ENCODE measurements around the gene RAB29. TPM values are rescaled to one million over a fixed set of nuclear protein-coding genes. Genes with fewer than 3 reads are reported as not detected.
A peak's percentile ranks its signal among the peaks of the same experiment; 100 is the strongest.

Gene RAB29
- total and polyA plus RNA-seq, 2 experiments from 2014 or later, result 6.5 to 7.2 TPM

DNA sequence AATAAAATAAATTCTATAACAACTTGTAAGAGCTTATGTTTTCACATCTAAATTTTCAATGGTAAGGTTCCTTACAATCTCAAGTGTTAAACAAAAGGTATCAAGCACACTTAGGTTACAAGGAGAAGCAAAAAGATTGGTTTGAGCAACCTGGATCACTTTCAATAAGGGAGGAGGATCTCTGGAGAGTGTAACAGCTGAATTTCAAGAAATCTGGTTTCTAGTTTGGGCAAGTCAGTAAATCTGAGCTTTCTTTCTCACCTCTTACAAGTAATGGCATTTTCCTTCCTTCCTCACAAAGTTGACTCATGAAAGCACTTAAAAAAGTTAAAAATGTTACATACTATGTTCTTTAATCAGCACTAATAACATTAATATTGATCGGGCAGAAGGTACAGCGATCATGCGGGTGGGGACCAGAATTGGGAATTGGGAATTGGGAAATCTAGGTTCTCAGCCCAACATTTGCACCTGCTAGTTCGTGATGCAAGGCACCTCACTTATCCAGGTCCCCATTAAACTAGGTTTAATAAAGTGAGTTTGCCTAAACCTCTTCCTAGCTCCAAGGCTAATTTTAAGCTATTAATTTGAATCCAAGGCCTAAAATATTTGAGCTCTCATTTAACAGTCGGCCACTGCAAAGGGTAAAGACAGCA, 28.4 kb downstream of the RAB29 start:
- Histone ChIP-seq H3K27ac (no peak overlapping the region), H3K9me3 (ENCODE audit: low read depth) (no peaks in the 10 kb centered on the region), H3K27me3 (no peaks in the 10 kb centered on the region), H3K4me3 (peak overlapping the region; percentile 95), H3K4me1 (ENCODE audit: low read depth) (peaks cover 19% of the 10 kb centered on the region), H3K36me3 (no peaks in the 10 kb centered on the region)
- peak in 1 of 2 donors; percentile 16 for DNase-seq (ENCODE audit: low read depth in 1 of 2, low spot score in 1 of 2)
- TF ChIP-seq, protein P1, sequence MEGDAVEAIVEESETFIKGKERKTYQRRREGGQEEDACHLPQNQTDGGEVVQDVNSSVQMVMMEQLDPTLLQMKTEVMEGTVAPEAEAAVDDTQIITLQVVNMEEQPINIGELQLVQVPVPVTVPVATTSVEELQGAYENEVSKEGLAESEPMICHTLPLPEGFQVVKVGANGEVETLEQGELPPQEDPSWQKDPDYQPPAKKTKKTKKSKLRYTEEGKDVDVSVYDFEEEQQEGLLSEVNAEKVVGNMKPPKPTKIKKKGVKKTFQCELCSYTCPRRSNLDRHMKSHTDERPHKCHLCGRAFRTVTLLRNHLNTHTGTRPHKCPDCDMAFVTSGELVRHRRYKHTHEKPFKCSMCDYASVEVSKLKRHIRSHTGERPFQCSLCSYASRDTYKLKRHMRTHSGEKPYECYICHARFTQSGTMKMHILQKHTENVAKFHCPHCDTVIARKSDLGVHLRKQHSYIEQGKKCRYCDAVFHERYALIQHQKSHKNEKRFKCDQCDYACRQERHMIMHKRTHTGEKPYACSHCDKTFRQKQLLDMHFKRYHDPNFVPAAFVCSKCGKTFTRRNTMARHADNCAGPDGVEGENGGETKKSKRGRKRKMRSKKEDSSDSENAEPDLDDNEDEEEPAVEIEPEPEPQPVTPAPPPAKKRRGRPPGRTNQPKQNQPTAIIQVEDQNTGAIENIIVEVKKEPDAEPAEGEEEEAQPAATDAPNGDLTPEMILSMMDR (IDR thresholded peaks at IDR 0.05; ENCODE audit: low read depth, low read length), result no peak

DNA sequence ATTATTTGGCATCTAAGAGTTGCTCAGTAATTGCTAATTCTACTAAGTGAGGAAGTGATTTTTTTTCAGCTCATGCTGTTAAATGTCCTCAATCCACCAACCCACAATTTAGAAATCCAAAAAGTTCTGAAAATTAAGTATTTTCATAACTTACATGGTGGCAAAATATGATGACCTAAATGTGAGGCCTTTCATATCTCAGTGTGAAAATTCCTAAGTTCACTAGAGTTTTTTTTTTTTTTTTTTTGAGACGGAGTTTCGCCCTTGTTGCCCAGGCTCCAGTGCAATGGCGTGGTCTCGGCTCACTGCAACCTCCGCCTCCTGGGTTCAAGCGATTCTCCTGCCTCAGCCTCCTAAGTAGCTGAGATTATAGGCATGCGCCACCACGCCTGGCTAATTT, 30.9 kb downstream of the RAB29 start:
- DNase-seq (ENCODE audit: low read depth in 1 of 2, low spot score in 1 of 2), result no peak
- Histone ChIP-seq H3K4me3 (no peak overlapping the region), H3K27ac (peak overlapping the region; percentile 4), H3K9me3 (ENCODE audit: low read depth) (no peaks in the 10 kb centered on the region), H3K36me3 (no peaks in the 10 kb centered on the region), H3K27me3 (no peaks in the 10 kb centered on the region), H3K4me1 (ENCODE audit: low read depth) (peaks cover 22% of the 10 kb centered on the region)
- TF ChIP-seq, protein P1 (IDR thresholded peaks at IDR 0.05; ENCODE audit: low read depth, low read length), result no peak

DNA sequence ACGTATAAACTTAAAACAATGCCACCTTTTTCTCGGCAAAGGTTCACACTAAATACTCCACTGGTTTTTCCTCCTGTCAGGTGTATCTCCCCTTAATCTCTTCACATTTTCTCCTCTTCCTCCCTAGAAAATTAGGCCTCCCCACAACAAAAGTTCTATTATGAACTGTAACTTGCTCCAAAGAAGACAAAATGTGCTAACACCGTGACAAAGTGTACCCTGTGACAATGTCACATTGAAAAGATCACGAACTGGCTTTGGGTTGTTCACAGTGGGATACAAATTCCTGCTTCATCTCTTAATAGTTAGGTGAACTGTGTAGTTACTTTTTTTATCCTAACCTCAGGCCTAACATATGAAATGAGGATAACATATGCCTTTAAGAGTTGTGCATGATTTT, 31.3 kb downstream of the RAB29 start:
- no peaks in the 10 kb centered on the region for H3K27me3 ChIP-seq
- TF ChIP-seq, protein P1 (IDR thresholded peaks at IDR 0.05; ENCODE audit: low read depth, low read length), result no peak
- H3K4me1 ChIP-seq (ENCODE audit: low read depth), result peaks cover 22% of the 10 kb centered on the region
- no peak for DNase-seq (ENCODE audit: low read depth in 1 of 2, low spot score in 1 of 2)
- no peaks in the 10 kb centered on the region for H3K36me3 ChIP-seq
- no peaks in the 10 kb centered on the region for H3K9me3 ChIP-seq (ENCODE audit: low read depth)
- no peak overlapping the region for H3K4me3 ChIP-seq
- peak overlapping the region; percentile 4 for H3K27ac ChIP-seq

DNA sequence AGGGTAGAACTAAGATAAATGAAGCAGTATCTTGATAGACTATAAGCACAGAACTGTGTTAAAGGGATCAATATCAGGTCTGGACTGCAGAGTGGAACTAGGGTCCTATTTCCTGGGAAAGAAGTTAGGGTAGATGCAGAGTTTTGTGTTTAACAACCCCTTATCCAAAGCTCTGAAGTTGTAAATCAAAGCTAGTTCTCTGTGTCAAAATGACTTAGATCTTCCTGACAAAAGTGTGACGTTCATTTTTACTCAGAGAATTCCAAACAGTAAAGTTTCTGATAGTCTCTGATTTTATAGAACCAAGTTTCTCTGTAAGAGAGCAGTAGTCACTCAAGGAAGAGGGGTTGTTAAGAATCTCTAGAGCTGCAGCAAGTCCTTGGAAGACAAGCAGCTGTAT, 33.6 kb downstream of the RAB29 start:
- TF ChIP-seq, protein P1 (IDR thresholded peaks at IDR 0.05; ENCODE audit: low read depth, low read length), result no peak
- Histone ChIP-seq H3K4me3 (no peak overlapping the region), H3K27ac (peak overlapping the region; percentile 47), H3K9me3 (ENCODE audit: low read depth) (no peaks in the 10 kb centered on the region), H3K27me3 (no peaks in the 10 kb centered on the region), H3K36me3 (no peaks in the 10 kb centered on the region), H3K4me1 (ENCODE audit: low read depth) (peaks cover 7% of the 10 kb centered on the region)
- no peak for DNase-seq (ENCODE audit: low read depth in 1 of 2, low spot score in 1 of 2)

DNA sequence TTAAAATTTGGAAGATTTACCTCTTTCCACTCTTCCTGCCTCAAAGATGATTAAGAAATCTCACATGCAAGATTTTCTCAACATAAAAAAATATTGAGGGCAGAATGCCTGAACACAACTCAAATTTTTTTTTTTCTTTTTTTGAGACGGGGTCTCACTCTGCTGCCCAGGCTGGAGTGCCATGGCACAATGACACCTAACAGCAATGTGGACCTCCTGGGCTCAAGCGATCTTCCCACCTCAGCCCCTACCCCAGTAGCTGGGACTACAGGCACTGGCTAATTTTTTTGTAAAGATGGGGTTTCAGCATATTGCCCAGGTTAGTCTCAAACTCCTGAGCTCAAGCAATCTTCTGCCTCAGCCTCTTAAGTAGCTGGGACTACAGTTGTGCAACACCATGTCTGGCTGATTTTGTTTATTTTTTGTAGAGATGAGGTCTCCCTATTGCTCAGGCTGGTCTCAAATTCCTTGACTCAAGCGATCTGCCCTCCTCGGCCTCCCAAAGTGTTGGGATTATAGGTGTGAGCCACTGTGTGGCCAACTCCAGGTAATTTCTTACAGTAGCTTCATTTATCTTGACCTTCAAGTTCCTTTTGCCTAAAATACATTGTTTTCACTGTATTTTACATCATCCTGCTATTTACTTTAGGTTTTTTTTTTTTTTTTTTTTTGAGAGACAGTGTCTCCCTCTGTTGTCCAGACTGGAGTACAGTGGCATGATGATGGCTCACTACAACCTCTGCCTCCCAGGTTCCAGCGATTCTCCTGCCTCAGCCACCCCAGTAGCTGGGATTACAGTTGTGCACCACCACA, 35.7 kb downstream of the RAB29 start:
- Histone ChIP-seq H3K4me1 (ENCODE audit: low read depth) (peaks cover 3% of the 10 kb centered on the region), H3K27me3 (no peaks in the 10 kb centered on the region), H3K27ac (peak overlapping the region; percentile 13), H3K4me3 (no peak overlapping the region), H3K9me3 (ENCODE audit: low read depth) (no peaks in the 10 kb centered on the region), H3K36me3 (peaks cover 11% of the 10 kb centered on the region)
- peak in 1 of 2 donors; percentile 67 for DNase-seq (ENCODE audit: low read depth in 1 of 2, low spot score in 1 of 2)
- TF ChIP-seq, protein P1 (IDR thresholded peaks at IDR 0.05; ENCODE audit: low read depth, low read length), result peak; percentile 16
